ENCODE data around the gene RPL26.
A peak's percentile ranks its signal among the peaks of the same experiment; 100 is the strongest.
"Not testable (repeated sequence)": the region's sequence is repeated elsewhere in the genome, so short reads cannot be mapped to it uniquely, and the experiment has no call there.

RPL26 gene

DNA sequence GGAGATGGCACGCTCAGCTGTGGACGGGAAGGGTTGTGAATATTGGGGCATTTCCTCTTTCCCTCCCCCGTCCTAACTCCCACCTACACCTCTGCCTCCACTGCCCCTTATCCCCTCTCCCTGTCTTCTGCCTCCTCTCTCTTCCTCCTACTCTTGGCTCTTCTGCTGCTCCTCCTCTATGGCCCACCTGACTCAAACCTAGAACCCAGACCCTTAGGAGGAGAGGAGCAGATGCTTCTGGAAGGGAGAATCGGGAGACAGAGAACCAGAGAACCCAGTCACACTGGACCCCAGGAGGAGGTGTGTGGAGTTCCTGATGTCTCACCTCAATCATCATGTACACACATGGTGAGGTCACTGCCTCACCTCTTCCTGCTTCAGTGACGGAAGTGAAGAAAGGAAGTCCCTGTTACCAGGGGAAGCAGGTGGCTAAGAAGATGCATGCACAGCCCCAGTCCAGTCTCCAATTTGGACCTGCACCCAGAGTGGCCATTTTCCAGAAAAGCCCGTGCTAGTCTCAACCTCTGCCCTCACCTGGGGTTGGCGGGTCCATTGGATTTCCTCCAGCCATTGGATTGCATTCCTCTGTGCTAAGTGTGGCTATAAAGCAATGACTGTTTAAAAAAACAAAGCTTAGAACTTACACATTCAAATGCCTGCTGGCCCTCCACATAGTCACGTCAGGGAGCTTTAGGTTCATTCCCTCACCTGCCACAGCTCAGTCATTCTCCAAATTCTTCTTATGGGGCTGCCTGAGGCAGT, 10.7 kb upstream of the RPL26 start:
- DNase-seq: no peak

DNA sequence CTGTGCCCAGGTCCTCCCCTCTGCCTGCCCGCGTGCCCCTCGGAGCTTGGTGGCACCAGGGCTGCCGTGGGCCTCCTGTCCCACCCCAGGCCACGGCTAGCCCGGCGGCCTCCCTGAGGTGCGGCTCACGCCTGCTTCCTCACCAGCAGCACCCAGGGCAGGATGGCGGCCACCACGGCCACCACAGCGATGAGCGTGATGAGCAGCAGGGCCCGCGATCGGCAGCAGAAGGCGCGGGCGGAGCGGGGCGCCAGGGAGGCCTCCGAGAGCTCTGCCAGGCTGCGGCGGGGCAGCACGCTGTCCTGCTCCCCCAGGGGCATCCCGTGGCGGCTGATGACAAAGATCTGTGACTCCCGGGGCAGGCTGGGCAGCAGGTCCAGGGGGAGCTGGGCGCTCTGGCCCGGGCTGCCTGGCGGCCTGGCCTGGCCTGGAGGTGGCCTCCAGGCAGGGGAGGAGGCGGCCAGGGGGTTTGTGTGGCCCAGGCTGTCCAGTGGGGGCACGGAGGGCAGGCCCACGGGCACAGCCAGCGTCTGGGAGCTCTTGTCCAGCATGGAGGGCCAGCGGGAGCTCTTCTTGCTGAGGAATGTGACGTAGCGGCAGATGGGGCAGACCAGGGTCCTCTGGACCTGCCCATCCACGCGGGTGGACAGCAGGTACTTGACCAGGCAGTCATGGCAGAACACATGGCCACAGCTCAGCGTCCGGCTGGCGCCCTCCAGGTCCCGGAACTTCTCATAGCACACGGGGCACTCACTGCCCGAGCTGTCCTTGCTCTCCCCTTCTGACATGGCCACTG, 9.9 kb upstream of the RPL26 start:
- DNase-seq: no peak

DNA sequence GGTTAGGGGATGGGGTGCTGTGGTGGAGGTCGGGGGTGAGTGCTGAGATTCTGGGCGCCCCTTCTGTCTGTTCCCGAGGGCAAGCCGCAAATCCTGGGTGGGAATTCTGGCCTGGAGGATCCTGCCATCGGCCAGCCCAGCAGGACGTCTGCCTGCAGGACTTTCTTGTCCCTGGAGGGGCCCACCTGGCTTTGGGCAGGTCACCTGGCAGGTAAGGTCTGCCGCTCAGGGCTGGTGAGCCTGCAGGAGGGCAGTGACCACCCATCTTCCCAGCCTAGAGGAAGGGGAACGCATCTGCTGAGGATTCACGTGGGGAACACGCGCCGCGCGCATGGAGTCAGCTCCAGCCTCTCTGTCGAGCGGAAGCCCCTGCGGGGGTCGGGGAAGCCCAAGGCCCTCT, 9.3 kb upstream of the RPL26 start:
- DNase-seq: no peak

DNA sequence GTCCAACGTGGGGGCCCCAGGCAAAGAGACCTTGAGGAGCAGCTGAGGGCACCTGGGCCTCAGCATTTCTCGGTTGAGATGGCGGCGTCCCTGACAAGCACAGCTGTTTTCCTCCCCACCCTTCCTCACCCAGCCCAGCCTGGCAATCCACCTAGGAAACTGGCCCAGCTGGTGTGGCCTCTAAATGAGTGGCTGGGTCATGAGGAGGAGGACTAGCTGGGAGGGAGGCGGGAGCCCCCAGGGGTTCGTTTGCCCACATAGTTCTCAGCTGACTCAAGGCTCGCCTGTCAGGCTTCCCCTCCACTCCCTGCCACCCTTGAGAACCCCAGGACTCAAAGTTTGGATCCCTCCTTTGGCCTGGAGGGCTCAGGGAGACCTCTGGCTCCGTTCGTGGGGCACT, 8.7 kb upstream of the RPL26 start:
- no peak for DNase-seq

DNA sequence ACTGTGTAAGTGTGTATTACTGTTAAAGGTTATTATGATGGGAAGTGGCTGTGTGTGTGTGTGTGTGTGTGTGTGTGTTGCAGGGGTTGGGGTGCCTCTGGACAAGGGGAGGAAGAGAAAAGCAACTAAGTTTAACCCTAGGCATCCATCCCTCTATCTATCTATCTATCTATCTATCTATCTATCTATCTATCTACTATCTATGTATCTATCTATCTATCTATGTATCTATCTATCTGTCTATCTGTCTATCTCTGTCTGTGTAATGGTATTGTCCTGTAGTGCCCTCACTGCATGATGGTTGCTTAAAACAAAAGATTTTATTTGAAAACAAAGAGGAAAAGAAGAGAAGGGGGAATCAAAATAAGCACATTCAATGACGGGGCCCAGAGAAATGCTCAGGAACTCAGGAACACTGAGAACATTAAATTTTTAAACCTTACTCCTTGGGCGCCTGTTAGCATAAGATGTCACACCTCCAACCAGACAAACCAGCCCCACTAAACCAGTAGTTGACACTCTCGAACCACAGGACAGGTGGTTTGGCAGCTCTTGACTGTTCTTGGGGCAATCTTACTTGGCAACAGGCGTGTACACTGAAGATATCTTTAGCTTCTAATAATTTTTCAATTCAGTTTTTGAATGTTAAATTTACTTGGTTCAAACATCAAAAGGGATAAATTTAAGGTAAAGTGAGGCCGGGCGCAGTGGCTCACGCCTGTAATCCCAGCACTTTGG, 5.1 kb upstream of the RPL26 start:
- DNase-seq: no peak

DNA sequence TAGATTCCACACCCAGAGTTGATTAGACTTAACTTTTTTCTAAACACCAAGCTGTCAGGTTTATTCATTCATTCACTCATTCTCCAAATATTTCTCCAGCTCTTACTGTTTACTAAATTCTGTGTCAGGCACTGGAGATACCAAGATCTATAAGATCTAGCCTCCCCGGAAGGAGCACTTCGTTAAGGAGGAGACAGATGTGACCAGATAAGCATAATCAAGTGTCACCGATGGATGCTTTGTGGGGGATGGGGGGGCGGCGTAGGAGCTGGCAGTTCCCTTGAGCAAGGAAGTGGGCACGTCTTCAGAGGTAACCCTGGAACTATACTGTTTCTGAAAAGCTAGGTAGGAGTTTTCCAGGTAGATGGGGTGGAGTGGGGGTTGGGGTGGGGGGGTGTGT, 3.8 kb upstream of the RPL26 start:
- DNase-seq: no peak

DNA sequence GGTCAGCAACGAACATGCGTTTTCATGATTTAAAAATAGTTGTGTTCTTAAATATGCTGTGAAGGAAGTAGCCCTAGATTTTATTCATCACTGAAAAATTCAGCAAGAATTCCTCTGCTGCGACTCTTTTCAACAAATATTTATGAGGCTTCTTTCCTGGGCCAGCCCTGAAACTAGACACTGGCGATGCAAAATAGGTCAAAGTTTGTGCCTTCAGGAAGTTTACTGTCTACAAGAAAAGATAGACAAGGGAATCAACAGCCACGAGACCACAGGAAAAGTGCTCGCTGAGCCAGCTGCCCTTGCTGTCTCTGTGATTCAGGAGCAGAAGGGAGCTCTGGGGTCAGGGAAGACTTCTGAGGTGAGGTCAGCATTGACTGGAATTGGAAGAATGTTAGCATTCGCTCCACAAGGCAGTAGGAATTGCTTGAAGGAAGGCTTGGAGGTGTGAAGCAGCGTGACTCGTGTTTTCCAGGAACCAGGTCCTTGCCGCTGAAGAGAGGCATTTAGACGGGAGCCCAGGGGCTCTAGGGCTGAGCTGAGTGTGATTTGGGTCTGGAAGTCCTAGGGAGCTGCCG, 1.9 kb upstream of the RPL26 start:
- no peak for DNase-seq

DNA sequence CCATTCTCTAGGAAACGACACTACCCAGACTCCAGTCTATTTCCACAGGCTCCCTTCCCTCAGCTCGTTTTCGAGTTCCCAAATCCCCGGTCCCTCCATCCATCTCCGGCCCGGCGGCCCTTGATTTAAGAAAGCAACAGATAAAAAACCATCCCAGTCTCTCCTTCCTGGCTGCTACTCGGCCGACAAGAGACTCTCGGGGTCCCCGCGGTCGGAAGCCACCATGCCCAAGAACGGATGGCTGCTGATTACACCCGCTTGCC, 182 bp downstream of the RPL26 start:
- no peak for DNase-seq

DNA sequence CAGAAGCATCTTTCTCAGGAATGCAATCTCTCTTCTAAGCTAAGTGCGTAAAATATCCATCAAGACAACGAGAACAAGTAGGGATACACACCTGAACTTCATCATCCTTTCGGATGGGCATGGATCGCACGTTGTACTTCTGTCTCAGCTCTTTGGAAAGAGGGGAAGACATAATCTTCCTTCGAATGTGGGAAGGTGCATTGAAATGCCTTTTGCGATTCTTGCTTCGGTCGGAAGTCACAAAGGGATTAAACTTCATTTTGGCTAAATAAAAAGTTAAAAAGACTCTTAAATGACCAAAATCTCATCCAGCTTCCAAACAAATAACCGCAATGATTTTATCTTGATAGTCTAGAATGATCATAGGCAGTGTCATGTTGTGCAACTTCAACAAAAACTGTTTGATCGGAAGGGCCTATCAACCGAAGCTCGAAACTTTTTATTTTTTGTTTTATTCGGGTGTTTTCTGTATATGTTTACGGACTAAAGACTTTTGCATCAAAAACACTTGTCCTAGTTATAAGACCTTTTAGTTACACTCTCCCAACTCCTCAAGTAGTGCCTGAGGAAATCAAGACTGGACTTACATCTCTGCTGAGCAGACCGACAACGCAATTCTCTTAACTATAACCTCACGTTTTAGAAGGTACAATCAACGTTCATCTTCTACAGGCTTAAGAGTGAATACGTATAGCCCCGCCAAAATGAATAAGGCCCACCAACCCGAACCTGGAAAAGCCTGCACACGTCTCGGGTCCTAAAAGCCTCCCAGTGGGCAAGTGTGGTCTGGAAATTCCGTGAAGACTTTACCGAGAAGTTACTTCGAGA, 727 bp downstream of the RPL26 start:
- DNase-seq: no peak

DNA sequence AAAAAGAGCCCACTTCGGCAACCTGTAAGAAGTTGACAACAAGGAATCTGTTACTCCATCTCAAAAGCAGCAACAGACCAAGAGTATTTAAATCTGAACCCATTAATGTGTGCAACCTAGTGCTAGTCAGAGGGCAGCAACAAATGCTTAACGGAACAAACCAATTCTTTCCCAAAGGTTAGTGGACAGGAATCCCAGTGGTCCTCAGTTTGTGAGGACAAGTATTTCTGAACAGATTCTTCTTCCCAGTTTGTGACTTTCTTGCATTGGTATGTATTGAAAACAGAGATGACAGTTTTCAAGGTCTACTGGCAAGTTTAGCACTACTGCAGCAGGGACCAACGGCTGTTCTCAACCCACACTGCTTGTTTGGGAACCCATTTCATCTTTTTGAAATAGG, 2.9 kb downstream of the RPL26 start:
- DNase-seq: no peak

DNA sequence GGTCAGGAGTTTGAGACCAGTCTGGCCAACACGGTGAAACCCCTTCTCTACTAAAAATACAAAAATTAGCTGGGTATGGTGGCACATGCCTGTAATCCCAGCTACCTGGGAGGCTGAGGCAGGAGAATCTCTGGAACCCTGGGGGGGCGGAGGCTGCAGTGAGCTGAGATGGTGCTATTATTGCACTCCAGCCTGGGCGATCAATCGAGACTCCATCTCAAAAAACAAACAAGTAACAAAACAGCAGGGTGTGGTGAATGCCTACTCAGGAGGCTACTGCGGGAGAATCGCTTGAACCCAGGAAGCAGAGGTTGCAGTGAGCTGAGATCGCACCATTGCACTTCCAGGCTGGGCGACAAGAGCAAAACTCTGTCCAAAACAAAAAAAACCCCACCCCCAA, 4.9 kb downstream of the RPL26 start:
- DNase-seq: not testable (repeated sequence)

DNA sequence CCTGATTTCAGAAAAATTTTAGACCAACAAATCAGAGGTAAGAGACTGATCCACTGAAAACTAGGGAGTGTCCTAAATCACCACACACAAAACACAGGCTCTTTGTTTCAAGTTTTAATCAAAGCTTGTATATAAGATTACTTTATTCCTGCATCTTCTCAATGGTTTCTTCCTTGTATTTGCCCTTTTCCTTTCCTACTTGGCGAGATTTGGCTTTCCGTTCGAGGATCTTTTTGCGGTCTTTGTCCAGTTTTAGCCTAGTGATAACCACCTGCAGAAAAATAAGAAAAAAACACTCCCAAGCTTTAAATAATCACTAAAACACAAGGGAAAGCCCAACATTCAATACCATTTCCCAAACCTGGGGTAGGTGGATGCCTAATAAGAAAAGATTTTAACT, 5.6 kb downstream of the RPL26 start:
- DNase-seq: no peak

DNA sequence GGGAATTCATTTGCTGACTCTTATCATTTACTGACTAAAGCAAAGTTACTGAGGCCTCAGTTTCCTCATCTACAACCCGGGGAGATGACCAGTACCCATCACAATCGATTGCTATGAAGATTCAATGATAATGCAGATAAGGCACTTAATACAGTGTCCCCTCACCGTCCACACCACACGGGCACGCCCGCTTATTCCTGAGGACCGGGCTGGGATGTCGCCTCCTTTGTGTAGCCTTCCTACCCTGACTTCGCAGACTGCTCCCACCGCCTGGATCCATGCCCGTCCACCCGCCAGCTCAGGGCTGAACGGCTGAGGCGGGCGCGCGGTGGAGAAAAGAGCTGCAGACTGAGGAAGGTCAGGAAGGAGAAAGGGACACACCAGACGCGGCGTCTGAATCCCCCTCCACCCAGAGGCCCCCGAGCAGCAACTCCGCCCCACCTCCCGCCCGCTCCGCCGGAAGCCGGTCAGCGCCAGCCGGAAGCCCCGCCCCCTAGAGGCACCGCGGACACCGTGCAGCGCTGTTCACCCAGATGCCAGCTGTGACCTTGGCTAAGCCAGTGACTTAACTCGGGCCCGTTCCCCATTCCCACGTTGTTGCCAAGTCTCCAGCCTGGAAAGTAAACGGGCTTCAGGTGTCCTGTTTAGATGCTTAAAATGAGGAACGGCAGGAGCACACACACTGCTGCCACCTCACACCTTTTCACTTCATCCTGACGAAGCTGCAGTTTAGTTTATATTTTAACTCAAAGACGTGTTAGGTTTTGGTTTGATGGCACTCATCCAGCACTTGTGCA, 6.5 kb downstream of the RPL26 start, which contains the start of gene KRABD2:
TSS of gene KRABD2 (minus strand) at position 434 of the 797 bp plus-strand sequence.
- peak; percentile 77 to 87 for DNase-seq

DNA sequence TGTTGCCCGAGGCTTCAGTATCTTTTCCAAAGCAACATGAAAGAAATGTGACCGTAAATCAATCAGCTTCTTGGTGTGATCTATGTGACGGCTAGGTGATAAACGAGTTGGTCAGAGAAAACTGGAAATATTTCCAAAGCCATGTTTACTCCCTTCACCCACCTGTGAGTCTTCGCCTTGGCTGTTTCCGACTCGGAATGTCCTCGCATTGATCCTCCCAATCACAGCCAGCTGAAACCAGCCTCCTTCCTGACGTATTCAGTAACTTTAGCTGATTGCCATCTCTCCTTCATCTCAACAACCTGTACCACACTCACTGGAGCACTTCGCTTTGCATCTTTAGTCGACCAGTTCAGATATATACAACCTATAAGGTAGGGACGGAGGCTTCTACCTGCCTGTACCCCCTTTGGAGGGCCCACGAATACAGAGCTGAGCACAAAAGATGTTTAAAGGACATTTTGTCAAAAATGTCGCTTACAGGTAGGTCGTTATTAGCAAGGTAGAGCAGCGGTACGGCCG, 7.2 kb downstream of the RPL26 start:
- no peak for DNase-seq

DNA sequence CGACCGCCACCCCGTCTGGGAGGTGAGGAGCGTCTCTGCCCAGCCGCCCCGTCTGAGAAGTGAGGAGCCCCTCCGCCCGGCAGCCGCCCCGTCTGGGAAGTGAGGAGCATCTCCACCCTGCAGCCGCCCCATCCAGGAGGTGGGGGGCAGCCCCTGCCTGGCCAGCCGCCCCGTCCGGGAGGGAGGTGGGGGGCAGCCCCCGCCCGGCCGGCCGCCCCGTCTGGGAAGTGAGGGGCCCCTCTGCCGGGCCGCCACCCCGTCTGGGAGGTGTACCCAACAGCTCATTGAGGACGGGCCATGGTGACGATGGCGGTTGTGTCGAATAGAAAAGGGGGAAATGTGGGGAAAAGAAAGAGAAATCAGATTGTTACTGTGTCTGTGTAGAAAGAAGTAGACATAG, 9.1 kb downstream of the RPL26 start:
- DNase-seq: not testable (repeated sequence)

DNA sequence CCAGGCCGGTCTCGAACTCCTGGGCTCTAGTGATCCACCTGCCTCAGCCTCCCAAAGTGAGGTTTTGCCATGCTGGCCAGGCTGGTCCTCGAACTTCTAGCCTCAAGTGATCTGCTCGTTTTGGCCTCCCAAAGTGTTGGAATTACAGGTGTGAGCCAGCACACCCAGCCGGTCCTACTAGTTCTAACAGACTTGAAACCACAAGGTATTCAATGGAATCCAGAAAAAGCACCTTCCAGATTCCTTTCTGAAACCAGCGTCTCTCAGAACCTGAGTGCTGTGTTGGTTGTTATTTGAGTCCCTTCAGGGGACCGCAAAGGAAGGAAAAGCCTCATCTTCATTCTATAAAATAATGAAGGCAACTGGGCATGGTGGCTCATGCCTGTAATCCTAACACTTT, 10.6 kb downstream of the RPL26 start:
- no peak for DNase-seq

DNA sequence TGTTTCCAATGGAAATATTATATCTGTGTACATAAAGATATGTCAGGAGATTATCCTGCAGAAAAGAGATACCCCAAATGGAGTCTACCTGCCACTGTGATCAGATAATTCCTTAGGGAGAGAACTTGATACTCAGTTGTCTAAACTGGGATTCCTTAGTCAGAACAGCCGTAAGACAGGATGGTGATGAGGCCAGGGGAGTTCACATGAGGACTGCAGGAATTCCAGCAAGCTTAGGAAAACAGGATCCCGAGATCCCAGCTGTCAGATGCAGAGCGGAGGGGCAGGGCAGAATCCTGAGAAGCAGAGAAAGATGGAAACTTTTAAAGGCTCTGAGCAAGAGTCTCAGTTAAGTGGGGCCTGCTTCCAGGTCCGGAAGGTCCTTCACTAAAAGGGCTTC, 11.2 kb downstream of the RPL26 start:
- DNase-seq: no peak

DNA sequence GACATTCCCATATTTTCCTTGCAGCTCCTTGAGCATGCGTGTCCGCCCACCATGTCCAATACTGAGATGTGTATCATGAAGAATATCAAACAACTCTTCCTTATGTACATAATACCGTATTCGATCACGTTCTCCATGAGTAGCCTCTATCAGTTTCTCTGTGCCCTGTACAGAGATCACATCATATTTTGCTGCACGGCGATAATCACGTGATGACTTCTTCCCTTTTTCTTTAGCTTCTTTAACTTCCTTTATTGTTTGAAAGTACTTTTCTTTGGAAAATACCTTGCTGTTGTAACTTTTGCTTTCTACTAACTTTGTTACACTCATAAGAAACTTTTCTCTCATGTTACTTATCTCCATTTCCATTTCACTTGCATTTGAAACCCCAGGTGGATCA, 13.0 kb downstream of the RPL26 start:
- DNase-seq: no peak

DNA sequence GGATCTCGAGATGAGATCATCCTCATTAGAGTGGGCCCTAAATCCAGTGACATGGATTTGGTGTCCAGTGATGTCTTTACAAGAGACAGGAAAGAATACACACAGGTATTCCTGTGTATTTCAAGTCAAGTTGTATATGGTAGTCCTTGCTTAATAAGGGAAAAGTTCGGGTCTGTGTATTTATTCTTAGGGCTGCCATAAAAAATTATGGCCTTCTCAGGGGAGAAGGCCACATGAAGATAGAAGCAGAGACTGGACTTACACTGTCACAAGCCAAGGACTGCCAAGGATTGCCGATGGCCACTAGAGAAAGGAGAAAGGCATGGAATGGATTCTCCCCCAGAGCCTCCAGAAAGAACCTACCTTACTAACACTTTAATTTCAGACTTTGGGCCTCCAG, 14.8 kb downstream of the RPL26 start:
- DNase-seq: no peak

DNA sequence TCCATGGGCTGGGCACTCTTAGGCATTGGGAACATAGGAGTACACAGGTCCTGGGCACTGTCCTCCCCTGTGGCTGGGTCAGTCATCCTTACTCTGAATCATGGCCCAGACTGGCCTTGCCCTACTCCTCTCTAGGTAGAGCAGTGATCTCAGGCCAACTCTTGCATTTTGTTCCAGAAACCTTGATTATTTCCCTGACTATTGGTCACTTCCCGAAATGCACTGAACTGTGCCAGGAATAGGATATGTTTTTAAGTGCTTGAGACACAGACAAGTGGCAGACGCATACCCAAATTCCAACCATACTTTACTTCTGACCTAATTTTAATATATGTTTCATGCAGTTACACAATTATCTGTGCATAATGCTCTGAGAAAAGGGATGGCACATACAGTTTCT, 16.8 kb downstream of the RPL26 start:
- DNase-seq: no peak

DNA sequence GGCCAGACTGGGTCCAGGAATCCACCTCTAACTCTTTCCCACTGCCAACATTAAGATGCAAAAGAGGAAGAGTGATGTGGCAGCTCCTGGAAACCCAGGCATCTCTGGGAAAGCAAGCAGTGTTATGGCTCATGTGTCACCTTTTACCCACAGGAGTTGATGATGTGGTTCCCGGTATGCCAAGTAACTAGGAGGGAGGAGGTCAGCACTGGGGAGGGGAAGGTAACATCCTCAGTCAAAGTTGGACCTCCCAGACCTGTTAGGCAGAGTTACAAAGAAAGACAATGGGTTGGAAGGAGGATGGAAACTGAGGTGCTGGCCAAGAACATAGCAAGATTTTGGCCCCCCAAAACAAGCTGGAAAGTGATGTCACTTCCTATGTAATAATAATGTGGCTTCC, 17.9 kb downstream of the RPL26 start:
- no peak for DNase-seq

All from NCI-H1930 (cell line).